Cardiac fibroblast (primary cell): ENCODE results near the gene MANSC4.
A peak's percentile ranks its signal among the peaks of the same experiment; 100 is the strongest.

Experiments used
- DNase-seq, 2 donors: peaks; one replicate each; pipeline versions ENCODE4 v3.0.0 to v3.0.0-alpha.2; 2010; ENCODE audit warnings: low read depth in 2 of 2
- H3K4me3 ChIP-seq, 2 donors: replicated peaks in 1 of 2; 1 replicate in 1 of 2; 2 replicates in 1 of 2; pipeline ENCODE4 v1.5.1; 2011; ENCODE audit warnings: low read depth in 2 of 2, low read length in 2 of 2, mild to moderate bottlenecking in 2 of 2, moderate library complexity in 1 of 2
- CTCF ChIP-seq: IDR thresholded peaks from one replicate; pipeline ENCODE4 v1.5.1; 2011; ENCODE audit warnings: low read depth, mild to moderate bottlenecking, low read length, inconsistent platforms

Gene MANSC4

GRCh38 chr12:27821259-27821973 is 41.4 kb upstream of the MANSC4 start:
- no peak overlapping the region for H3K4me3 ChIP-seq
- DNase-seq, result peak; percentile 81 to 93
- TF ChIP-seq CTCF, result peak; percentile 78

GRCh38 chr12:27820564-27820963 is 40.5 kb upstream of the MANSC4 start:
- no peak for DNase-seq
- H3K4me3 ChIP-seq, result no peak overlapping the region
- no peak for TF ChIP-seq CTCF

DNA sequence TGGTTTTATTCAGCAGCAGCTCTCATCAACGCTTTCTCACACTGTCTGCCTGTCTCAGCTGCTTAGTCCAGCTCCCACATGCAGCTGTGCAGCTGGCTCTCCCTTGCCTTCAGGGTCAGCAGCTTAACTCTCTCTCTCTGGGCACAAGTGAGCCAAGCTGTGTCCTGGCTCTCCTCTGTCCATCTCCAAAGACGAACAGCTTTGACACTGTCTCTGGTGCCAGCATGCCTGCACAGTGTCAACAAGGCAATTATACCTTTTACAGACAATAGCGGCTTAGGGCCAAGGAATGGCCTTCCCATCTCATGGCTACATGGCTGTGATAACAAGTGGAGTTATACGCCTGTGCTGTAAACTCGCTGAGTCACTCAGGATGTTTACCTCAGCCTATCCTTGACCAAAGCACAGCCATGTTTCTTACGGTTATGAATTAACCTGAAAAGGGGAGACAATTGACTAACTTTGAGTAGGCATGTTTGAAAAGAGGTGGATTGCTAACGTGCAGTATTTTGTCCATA is 38.4 kb upstream of the MANSC4 start:
- peak in 1 of 2 donors; percentile 13 for DNase-seq
- no peak for TF ChIP-seq CTCF
- no peak overlapping the region for H3K4me3 ChIP-seq

DNA sequence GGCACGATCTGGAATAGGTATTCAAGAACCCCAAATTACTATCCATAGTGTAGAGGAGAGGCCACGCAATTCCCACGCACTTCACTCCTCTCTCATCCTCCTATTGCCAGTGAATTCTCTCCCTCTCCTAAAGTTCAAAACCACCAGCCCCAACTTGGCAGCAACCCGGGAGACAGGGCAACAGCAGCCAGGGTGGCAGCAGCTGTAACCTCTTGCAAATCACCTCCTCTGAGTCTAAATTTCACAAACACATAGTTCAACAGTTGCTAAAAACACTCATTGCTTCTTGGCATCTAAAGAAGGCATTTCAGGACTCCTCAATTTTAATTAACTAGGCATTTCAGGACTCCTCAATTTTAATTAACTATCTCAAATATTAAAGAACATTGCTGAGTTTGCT is 37.7 kb upstream of the MANSC4 start:
- no peak for TF ChIP-seq CTCF
- DNase-seq, result no peak

GRCh38 chr12:27814851-27815591 is 35.0 kb upstream of the MANSC4 start:
- no peak overlapping the region for H3K4me3 ChIP-seq
- TF ChIP-seq CTCF, result no peak
- peak in 1 of 2 donors; percentile 28 for DNase-seq

More for the DNA sequence above, 37.7 kb upstream of the MANSC4 start:
- H3K4me3 ChIP-seq, result no peak overlapping the region

DNA sequence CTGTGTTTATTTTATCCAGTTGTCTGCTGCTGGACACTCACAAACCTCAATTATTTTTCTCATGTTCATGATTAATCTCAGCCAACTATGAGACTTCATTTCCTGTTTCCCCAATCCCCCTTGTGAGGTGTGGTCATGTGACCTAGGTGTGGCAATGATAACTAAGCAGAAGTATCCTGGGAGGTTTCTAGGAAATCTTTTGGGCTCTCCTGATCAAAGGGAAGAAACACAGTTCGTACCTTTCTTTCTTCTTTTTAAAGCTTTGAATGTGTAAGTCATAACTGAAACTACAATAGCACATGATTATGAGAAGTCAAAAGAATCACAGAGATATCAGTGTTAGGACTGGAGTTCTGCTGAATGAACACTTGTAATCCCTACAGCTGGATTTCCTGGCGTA is 34.4 kb upstream of the MANSC4 start:
- no peak overlapping the region for H3K4me3 ChIP-seq
- DNase-seq, result peak in 1 of 2 donors; percentile 31
- TF ChIP-seq CTCF, result no peak
